GM12864 (cell line): ENCODE results near the gene COL6A3.

Experiments used
- DNase-seq: peaks from one replicate; pipeline ENCODE4 v3.0.0-alpha.2; 2011; ENCODE audit warnings: low read depth
- H3K4me3 ChIP-seq: 2 replicates; pipeline ENCODE4 v1.5.1; 2011; ENCODE audit warnings: mild to moderate bottlenecking, low read depth, low read length, control low read depth
- CTCF ChIP-seq: IDR thresholded peaks from 2 replicates; pipeline ENCODE4 v1.5.1; 2011; ENCODE audit warnings: low read depth, mild to moderate bottlenecking, moderate library complexity, low read length, control low read depth, inconsistent platforms; ENCODE audit errors: missing control alignments

COL6A3 gene

GRCh38 chr2:237425320-237425719 is 11.4 kb upstream of the COL6A3 start:
- DNase-seq: no peak
- H3K4me3 ChIP-seq: no peak overlapping the region
- no peak for TF ChIP-seq CTCF

GRCh38 chr2:237424544-237424943 is 10.6 kb upstream of the COL6A3 start:
- no peak for TF ChIP-seq CTCF
- no peak overlapping the region for H3K4me3 ChIP-seq
- DNase-seq: no peak

- TF ChIP-seq CTCF: no peak
- no peak for DNase-seq
- no peak overlapping the region for H3K4me3 ChIP-seq
Observed at GRCh38 chr2:237423891-237424290, 9.9 kb upstream of the COL6A3 start.

- no peak for DNase-seq
- no peak overlapping the region for H3K4me3 ChIP-seq
- TF ChIP-seq CTCF: no peak
Observed at GRCh38 chr2:237422309-237422708, 8.3 kb upstream of the COL6A3 start.

- no peak overlapping the region for H3K4me3 ChIP-seq
- peak; percentile 25 for DNase-seq
- peak; percentile 88 for TF ChIP-seq CTCF
Observed at GRCh38 chr2:237421542-237422116, 7.7 kb upstream of the COL6A3 start.

- DNase-seq: no peak
- TF ChIP-seq CTCF: no peak
- H3K4me3 ChIP-seq: no peak overlapping the region
Observed at GRCh38 chr2:237418300-237418699, 4.3 kb upstream of the COL6A3 start.

- no peak overlapping the region for H3K4me3 ChIP-seq
- no peak for TF ChIP-seq CTCF
- DNase-seq: no peak
Observed at GRCh38 chr2:237412988-237413776, 782 bp downstream of the COL6A3 start.
